NCI-H1417 treated with DMSO at 0.1 percent for 48 hours (cell line): ENCODE data around the gene GRK3.

Experiments used
- DNase-seq: peaks from one replicate; lab custom pipeline; 2025; lab: John Stamatoyannopoulos, UW

The GRK3 gene

GRCh38 chr22:25736378-25737011 lies 172.0 kb downstream of the GRK3 start:
- no peak for DNase-seq

GRCh38 chr22:25739659-25740344 lies 175.3 kb downstream of the GRK3 start:
- DNase-seq, result no peak

GRCh38 chr22:25741692-25742626 lies 177.5 kb downstream of the GRK3 start, which contains the start of gene MYO18B:
MYO18B (plus strand) TSS chr22:25742188; CDS start chr22:25761093, 18,905 bp downstream.
- no peak for DNase-seq

GRCh38 chr22:25742918-25743708 lies 178.6 kb downstream of the GRK3 start:
- no peak for DNase-seq

GRCh38 chr22:25744694-25745093 lies 180.2 kb downstream of the GRK3 start:
- no peak for DNase-seq

- DNase-seq, result no peak
These were observed 181.0 kb downstream of the GRK3 start for GRCh38 chr22:25745341-25746011.

- DNase-seq, result no peak
These were observed 181.5 kb downstream of the GRK3 start for GRCh38 chr22:25746012-25746373.

- no peak for DNase-seq
These were observed 182.9 kb downstream of the GRK3 start for GRCh38 chr22:25747245-25747944.

- no peak for DNase-seq
These were observed 183.7 kb downstream of the GRK3 start for GRCh38 chr22:25748140-25748539.

- no peak for DNase-seq
These were observed 184.2 kb downstream of the GRK3 start for GRCh38 chr22:25748704-25749103.

- no peak for DNase-seq
These were observed 185.1 kb downstream of the GRK3 start for GRCh38 chr22:25749420-25750169.

GRCh38 chr22:25750569-25751173 lies 186.2 kb downstream of the GRK3 start:
- DNase-seq, result no peak

- DNase-seq, result no peak
These were observed 186.7 kb downstream of the GRK3 start for GRCh38 chr22:25751174-25751581.

- no peak for DNase-seq
These were observed 188.2 kb downstream of the GRK3 start for GRCh38 chr22:25752615-25753214.

GRCh38 chr22:25753252-25753651 lies 188.8 kb downstream of the GRK3 start:
- no peak for DNase-seq

GRCh38 chr22:25754527-25755202 lies 190.2 kb downstream of the GRK3 start:
- DNase-seq, result no peak

GRCh38 chr22:25757686-25758085 lies 193.2 kb downstream of the GRK3 start:
- DNase-seq, result no peak

GRCh38 chr22:25758316-25758715 lies 193.8 kb downstream of the GRK3 start:
- DNase-seq, result no peak
